HG03103 (cell line): ENCODE results near the gene PTMA.
"Not testable (repeated sequence)": the region's sequence is repeated elsewhere in the genome, so short reads cannot be mapped to it uniquely, and the experiment has no call there.

Source experiments
- ATAC-seq: cut with Tn5 transposase; IDR thresholded peaks from one replicate; pipeline ENCODE4 v1.9.1; 2021; ENCODE audit warnings: low read depth; ENCODE audit not compliant: unreplicated experiment

Gene PTMA

GRCh38 chr2:231707927-231708772 is at the start of gene PTMA:
Gene PTMA, plus strand, starts transcription at chr2:231708525. Its CDS starts 182 bp downstream, at chr2:231708707.
- peak; percentile 54 for ATAC-seq

GRCh38 chr2:231660073-231660472 is 48.3 kb upstream of the PTMA start:
- not testable (repeated sequence) for ATAC-seq

GRCh38 chr2:231660860-231661259 is 47.5 kb upstream of the PTMA start:
- no peak for ATAC-seq

- ATAC-seq, result no peak
These were observed 46.8 kb upstream of the PTMA start for GRCh38 chr2:231661422-231662027.

- peak; percentile 58 for ATAC-seq
These were observed 46.1 kb upstream of the PTMA start for GRCh38 chr2:231662028-231662810.

- ATAC-seq, result no peak
These were observed 45.4 kb upstream of the PTMA start for GRCh38 chr2:231662811-231663457.

- ATAC-seq, result no peak
These were observed 44.7 kb upstream of the PTMA start for GRCh38 chr2:231663458-231664212.

GRCh38 chr2:231664727-231665126 is 43.6 kb upstream of the PTMA start:
- no peak for ATAC-seq

GRCh38 chr2:231665245-231666170 is 42.8 kb upstream of the PTMA start:
- ATAC-seq, result no peak

- ATAC-seq, result peak; percentile 36
These were observed 41.9 kb upstream of the PTMA start for GRCh38 chr2:231666171-231667095.

- no peak for ATAC-seq
These were observed 41.3 kb upstream of the PTMA start for GRCh38 chr2:231667096-231667427.

- no peak for ATAC-seq
These were observed 40.8 kb upstream of the PTMA start for GRCh38 chr2:231667496-231667895.

GRCh38 chr2:231668981-231669380 is 39.3 kb upstream of the PTMA start:
- ATAC-seq, result no peak

GRCh38 chr2:231671270-231672050 is 36.9 kb upstream of the PTMA start:
- peak; percentile 34 for ATAC-seq

- ATAC-seq, result peak; percentile 36
These were observed 35.5 kb upstream of the PTMA start for GRCh38 chr2:231672617-231673347.

GRCh38 chr2:231673348-231673770 is 35.0 kb upstream of the PTMA start:
- no peak for ATAC-seq
